Measurements from ENCODE around the gene CHRDL1.

DNA sequence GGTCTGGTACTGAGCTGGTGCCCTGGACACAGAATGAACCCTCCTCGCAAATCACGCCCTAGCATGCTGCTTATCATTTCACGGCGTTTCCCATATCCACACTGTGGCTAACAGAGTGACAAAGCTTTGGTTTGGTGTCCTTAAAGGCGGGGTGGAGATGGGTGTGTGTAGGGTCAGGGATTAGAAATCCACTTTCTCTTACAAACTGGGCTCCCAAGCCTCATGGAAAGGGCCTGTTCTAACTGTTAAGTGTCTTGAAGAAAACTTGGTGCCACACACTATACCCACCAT is 735 bp upstream of the CHRDL1 start:
- TF ChIP-seq, protein P1, sequence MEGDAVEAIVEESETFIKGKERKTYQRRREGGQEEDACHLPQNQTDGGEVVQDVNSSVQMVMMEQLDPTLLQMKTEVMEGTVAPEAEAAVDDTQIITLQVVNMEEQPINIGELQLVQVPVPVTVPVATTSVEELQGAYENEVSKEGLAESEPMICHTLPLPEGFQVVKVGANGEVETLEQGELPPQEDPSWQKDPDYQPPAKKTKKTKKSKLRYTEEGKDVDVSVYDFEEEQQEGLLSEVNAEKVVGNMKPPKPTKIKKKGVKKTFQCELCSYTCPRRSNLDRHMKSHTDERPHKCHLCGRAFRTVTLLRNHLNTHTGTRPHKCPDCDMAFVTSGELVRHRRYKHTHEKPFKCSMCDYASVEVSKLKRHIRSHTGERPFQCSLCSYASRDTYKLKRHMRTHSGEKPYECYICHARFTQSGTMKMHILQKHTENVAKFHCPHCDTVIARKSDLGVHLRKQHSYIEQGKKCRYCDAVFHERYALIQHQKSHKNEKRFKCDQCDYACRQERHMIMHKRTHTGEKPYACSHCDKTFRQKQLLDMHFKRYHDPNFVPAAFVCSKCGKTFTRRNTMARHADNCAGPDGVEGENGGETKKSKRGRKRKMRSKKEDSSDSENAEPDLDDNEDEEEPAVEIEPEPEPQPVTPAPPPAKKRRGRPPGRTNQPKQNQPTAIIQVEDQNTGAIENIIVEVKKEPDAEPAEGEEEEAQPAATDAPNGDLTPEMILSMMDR (IDR thresholded peaks at IDR 0.05) = no peak
- no peak for TF ChIP-seq POLR2A (IDR thresholded peaks at IDR 0.05)
